HL-60/S4 treated with retinoic acid at 250 ng/mL for 4 days and 3 days (cell line): Measurements from ENCODE around the gene POLR3GL.

Experiments used
- in situ Hi-C: fragments of 300-500 bp; cut with MboI; formaldehyde crosslinking; loops from 2 replicates; pipeline ENCODE4 v1.7.0; 2022; ENCODE audit warnings: low sequenced_read_pairs

The POLR3GL gene

GRCh38 chr1:145967288-145967687 is 2.8 kb downstream of the POLR3GL start:
- in situ Hi-C loops: loop anchor here (10.0 kb wide), 1 partner anchor 52 kb away; the partner anchor contains the start of genes ITGA10 and PEX11B

GRCh38 chr1:145972580-145972979 is 8.1 kb downstream of the POLR3GL start:
- in situ Hi-C loops: no loop called here

- in situ Hi-C loops: no loop called here
Observed at GRCh38 chr1:145974721-145975120, 10.2 kb downstream of the POLR3GL start.

- in situ Hi-C loops: no loop called here
Observed at GRCh38 chr1:145975216-145975615, 10.7 kb downstream of the POLR3GL start.

- in situ Hi-C loops: no loop called here
Observed at GRCh38 chr1:145977016-145977415, 12.5 kb downstream of the POLR3GL start.

- in situ Hi-C loops: no loop called here
Observed at GRCh38 chr1:145977486-145978470, 13.3 kb downstream of the POLR3GL start.

- in situ Hi-C loops: no loop called here
Observed at GRCh38 chr1:145978471-145978853, 14.0 kb downstream of the POLR3GL start.

- in situ Hi-C loops: no loop called here
Observed at GRCh38 chr1:145978854-145979745, 14.6 kb downstream of the POLR3GL start.

- in situ Hi-C loops: no loop called here
Observed at GRCh38 chr1:145979746-145980456, 15.4 kb downstream of the POLR3GL start.

GRCh38 chr1:145980457-145980994 is 16.0 kb downstream of the POLR3GL start:
- in situ Hi-C loops: no loop called here

GRCh38 chr1:145982010-145982723 is 17.7 kb downstream of the POLR3GL start:
- in situ Hi-C loops: no loop called here

- in situ Hi-C loops: no loop called here
Observed at GRCh38 chr1:145983206-145983675, 18.8 kb downstream of the POLR3GL start.

GRCh38 chr1:145983960-145984830 is 19.7 kb downstream of the POLR3GL start:
- in situ Hi-C loops: no loop called here

GRCh38 chr1:145985129-145985501 is 20.6 kb downstream of the POLR3GL start:
- in situ Hi-C loops: no loop called here

GRCh38 chr1:145985502-145986439 is 21.3 kb downstream of the POLR3GL start:
- in situ Hi-C loops: no loop called here

- in situ Hi-C loops: no loop called here
Observed at GRCh38 chr1:145986551-145986950, 22.1 kb downstream of the POLR3GL start.

- in situ Hi-C loops: no loop called here
Observed at GRCh38 chr1:145987926-145988325, 23.4 kb downstream of the POLR3GL start.

- in situ Hi-C loops: no loop called here
Observed at GRCh38 chr1:145988773-145989172, 24.3 kb downstream of the POLR3GL start.
